ENCODE results near the gene TSPAN18.

TSPAN18 gene

DNA sequence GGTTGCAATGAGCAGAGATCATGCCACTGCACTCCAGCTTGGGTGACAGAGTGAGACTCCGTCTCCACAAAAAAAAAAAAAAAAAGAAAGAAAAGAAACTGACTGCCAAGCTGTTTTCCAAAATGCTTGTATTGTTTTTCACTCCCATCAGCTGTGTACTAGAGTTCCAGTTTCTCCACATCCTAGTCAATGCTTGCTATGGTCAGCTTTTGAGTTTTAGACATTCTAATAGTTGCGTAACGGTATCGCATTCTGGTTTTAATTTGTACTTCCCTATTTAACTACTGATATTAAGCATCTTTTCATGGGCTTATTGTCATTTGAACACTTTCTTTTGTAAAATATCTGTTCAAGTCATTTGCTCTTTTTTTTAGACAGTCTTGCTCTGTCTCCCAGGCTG is 55.7 kb downstream of the TSPAN18 start:
- Histone ChIP-seq H2AFZ (ENCODE audit: low read length) (no peak overlapping the region), H3K36me3 (replicated peaks; ENCODE audit: insufficient read depth, low read length) (no peaks in the 10 kb centered on the region), H3F3A (ENCODE audit: insufficient read depth, low read length) (no peaks in the 10 kb centered on the region), H3K4me1 (ENCODE audit: low read length) (no peaks in the 10 kb centered on the region), H3K4me2 (ENCODE audit: low read depth, low read length) (no peak overlapping the region), H3K27me3 (replicated peaks; ENCODE audit: insufficient read depth, low read length) (no peaks in the 10 kb centered on the region), H3K9me3 (replicated peaks; ENCODE audit: insufficient read depth, low read length) (no peaks in the 10 kb centered on the region), H3K9me2 (replicated peaks; ENCODE audit: insufficient read depth, low read length) (no peaks in the 10 kb centered on the region), H3K9ac (ENCODE audit: low read length) (no peak overlapping the region), H3K79me2 (ENCODE audit: low read length) (no peaks in the 10 kb centered on the region), H4K20me1 (ENCODE audit: insufficient read depth, low read length) (no peaks in the 10 kb centered on the region), H3K27ac (ENCODE audit: low read length) (no peak overlapping the region), H3K4me3 (ENCODE audit: low read length) (no peak overlapping the region)
- no peak for DNase-seq
- TF ChIP-seq, protein P1, sequence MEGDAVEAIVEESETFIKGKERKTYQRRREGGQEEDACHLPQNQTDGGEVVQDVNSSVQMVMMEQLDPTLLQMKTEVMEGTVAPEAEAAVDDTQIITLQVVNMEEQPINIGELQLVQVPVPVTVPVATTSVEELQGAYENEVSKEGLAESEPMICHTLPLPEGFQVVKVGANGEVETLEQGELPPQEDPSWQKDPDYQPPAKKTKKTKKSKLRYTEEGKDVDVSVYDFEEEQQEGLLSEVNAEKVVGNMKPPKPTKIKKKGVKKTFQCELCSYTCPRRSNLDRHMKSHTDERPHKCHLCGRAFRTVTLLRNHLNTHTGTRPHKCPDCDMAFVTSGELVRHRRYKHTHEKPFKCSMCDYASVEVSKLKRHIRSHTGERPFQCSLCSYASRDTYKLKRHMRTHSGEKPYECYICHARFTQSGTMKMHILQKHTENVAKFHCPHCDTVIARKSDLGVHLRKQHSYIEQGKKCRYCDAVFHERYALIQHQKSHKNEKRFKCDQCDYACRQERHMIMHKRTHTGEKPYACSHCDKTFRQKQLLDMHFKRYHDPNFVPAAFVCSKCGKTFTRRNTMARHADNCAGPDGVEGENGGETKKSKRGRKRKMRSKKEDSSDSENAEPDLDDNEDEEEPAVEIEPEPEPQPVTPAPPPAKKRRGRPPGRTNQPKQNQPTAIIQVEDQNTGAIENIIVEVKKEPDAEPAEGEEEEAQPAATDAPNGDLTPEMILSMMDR (IDR thresholded peaks at IDR 0.05; ENCODE audit: low read length): no peak
- TF ChIP-seq EZH2 (optimal IDR thresholded peaks at IDR 0.05; ENCODE audit: low read depth, low read length) (no peak), EZH2phosphoT487 (IDR thresholded peaks at IDR 0.05; ENCODE audit: low read length) (no peak)

DNA sequence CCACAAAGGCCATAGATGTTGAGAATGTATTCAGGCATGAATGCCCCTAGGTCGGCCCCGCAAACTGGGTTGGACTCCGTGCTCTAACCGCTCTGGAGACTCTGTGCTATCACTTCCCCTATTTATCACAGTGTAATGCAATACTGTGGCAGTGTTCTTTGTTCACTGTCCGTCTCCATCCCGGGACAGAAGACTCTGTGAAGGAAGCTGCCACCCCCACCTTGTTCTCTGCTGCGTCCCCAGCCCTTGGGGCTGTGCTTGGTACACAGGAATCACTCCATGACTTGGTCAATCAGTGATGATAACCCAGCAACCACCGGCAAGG is 57.6 kb downstream of the TSPAN18 start:
- no peaks in the 10 kb centered on the region for H3K36me3 ChIP-seq (replicated peaks; ENCODE audit: insufficient read depth, low read length)
- H2AFZ ChIP-seq (ENCODE audit: low read length): no peak overlapping the region
- no peaks in the 10 kb centered on the region for H4K20me1 ChIP-seq (ENCODE audit: insufficient read depth, low read length)
- H3K27me3 ChIP-seq (replicated peaks; ENCODE audit: insufficient read depth, low read length): no peaks in the 10 kb centered on the region
- TF ChIP-seq EZH2 (optimal IDR thresholded peaks at IDR 0.05; ENCODE audit: low read depth, low read length): no peak
- DNase-seq: no peak
- H3F3A ChIP-seq (ENCODE audit: insufficient read depth, low read length): no peaks in the 10 kb centered on the region
- H3K9me2 ChIP-seq (replicated peaks; ENCODE audit: insufficient read depth, low read length): no peaks in the 10 kb centered on the region
- H3K9ac ChIP-seq (ENCODE audit: low read length): no peak overlapping the region
- no peaks in the 10 kb centered on the region for H3K4me1 ChIP-seq (ENCODE audit: low read length)
- H3K9me3 ChIP-seq (replicated peaks; ENCODE audit: insufficient read depth, low read length): no peaks in the 10 kb centered on the region
- no peaks in the 10 kb centered on the region for H3K79me2 ChIP-seq (ENCODE audit: low read length)
- no peak overlapping the region for H3K4me2 ChIP-seq (ENCODE audit: low read depth, low read length)
- no peak overlapping the region for H3K4me3 ChIP-seq (ENCODE audit: low read length)
- H3K27ac ChIP-seq (ENCODE audit: low read length): no peak overlapping the region

DNA sequence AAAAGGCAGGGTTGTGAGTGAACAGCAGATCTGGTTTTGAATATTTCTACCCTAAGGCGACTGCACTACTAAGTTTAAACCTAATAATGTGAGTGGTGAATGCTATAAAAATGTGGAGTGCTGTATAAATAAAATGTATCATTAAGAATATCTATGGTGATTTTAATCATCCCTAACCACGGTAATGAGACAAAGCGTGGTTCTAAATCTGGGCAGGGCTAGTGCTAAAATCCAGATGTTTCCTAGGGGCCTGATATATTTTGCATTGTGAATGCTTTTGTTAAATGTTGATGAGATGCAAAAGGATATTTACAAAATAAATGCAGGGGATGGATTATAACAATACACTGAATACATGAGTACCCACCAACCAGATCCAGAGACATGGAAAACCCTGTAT is 58.1 kb downstream of the TSPAN18 start:
- H3K9me3 ChIP-seq (replicated peaks; ENCODE audit: insufficient read depth, low read length): no peaks in the 10 kb centered on the region
- H3K4me1 ChIP-seq (ENCODE audit: low read length): no peaks in the 10 kb centered on the region
- no peak overlapping the region for H3K9ac ChIP-seq (ENCODE audit: low read length)
- H3K79me2 ChIP-seq (ENCODE audit: low read length): no peaks in the 10 kb centered on the region
- no peaks in the 10 kb centered on the region for H3K27me3 ChIP-seq (replicated peaks; ENCODE audit: insufficient read depth, low read length)
- no peak for TF ChIP-seq EZH2 (optimal IDR thresholded peaks at IDR 0.05; ENCODE audit: low read depth, low read length)
- no peak for TF ChIP-seq EZH2phosphoT487 (IDR thresholded peaks at IDR 0.05; ENCODE audit: low read length)
- TF ChIP-seq, protein P1 (IDR thresholded peaks at IDR 0.05; ENCODE audit: low read length): no peak
- no peaks in the 10 kb centered on the region for H4K20me1 ChIP-seq (ENCODE audit: insufficient read depth, low read length)
- H3K9me2 ChIP-seq (replicated peaks; ENCODE audit: insufficient read depth, low read length): no peaks in the 10 kb centered on the region
- no peak overlapping the region for H3K4me3 ChIP-seq (ENCODE audit: low read length)
- no peak overlapping the region for H3K4me2 ChIP-seq (ENCODE audit: low read depth, low read length)
- no peaks in the 10 kb centered on the region for H3F3A ChIP-seq (ENCODE audit: insufficient read depth, low read length)
- no peak overlapping the region for H2AFZ ChIP-seq (ENCODE audit: low read length)
- no peaks in the 10 kb centered on the region for H3K36me3 ChIP-seq (replicated peaks; ENCODE audit: insufficient read depth, low read length)
- DNase-seq: no peak
- no peak overlapping the region for H3K27ac ChIP-seq (ENCODE audit: low read length)

DNA sequence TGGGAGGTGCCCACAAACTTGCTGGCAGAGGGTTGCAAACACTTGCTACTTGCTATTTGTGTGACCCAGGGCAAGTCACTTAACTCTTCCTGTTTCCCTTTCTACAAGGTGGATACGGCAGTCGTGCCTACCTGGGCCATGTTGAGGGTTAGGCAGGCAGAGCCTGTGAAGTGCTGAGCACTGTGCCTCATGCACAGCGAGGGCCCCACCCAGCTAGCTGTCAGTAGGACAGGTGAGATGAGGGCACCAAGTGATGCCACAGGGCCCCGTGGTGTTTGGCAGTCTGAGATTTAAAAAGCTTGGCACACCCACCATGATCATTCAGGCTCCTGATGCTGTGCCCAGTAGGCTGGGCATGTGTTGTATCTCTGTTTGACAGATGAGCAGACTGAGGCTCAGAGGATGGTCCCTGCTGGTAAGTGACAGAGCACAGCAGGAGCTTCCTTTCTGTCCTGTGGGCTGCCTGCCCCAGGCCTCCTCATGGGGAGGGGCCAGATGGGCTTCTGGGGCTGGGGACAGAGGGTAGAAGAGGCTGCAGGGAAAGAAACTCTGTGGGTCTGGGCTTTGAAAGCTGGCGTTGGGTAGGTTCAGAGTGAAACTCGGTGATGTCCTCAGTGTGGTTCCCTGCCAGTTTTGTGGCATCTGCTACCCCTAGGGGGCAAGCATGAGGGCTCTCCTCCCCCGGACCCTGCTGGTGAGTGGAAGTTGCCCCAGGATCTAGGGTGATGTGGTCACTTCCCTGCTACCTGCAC is 59.3 kb downstream of the TSPAN18 start:
- H3K4me3 ChIP-seq (ENCODE audit: low read length): no peak overlapping the region
- H3K36me3 ChIP-seq (replicated peaks; ENCODE audit: insufficient read depth, low read length): no peaks in the 10 kb centered on the region
- H3K9ac ChIP-seq (ENCODE audit: low read length): no peak overlapping the region
- DNase-seq: no peak
- H3K27ac ChIP-seq (ENCODE audit: low read length): no peak overlapping the region
- no peaks in the 10 kb centered on the region for H3K79me2 ChIP-seq (ENCODE audit: low read length)
- TF ChIP-seq, protein P1 (IDR thresholded peaks at IDR 0.05; ENCODE audit: low read length): no peak
- no peak for TF ChIP-seq EZH2 (optimal IDR thresholded peaks at IDR 0.05; ENCODE audit: low read depth, low read length)
- TF ChIP-seq EZH2phosphoT487 (IDR thresholded peaks at IDR 0.05; ENCODE audit: low read length): no peak
- H3F3A ChIP-seq (ENCODE audit: insufficient read depth, low read length): no peaks in the 10 kb centered on the region
- no peaks in the 10 kb centered on the region for H4K20me1 ChIP-seq (ENCODE audit: insufficient read depth, low read length)
- H3K9me3 ChIP-seq (replicated peaks; ENCODE audit: insufficient read depth, low read length): no peaks in the 10 kb centered on the region
- H2AFZ ChIP-seq (ENCODE audit: low read length): no peak overlapping the region
- H3K4me2 ChIP-seq (ENCODE audit: low read depth, low read length): no peak overlapping the region
- H3K27me3 ChIP-seq (replicated peaks; ENCODE audit: insufficient read depth, low read length): no peaks in the 10 kb centered on the region
- no peaks in the 10 kb centered on the region for H3K4me1 ChIP-seq (ENCODE audit: low read length)
- no peaks in the 10 kb centered on the region for H3K9me2 ChIP-seq (replicated peaks; ENCODE audit: insufficient read depth, low read length)
